KOPT-K1 (cell line): ENCODE data around the gene FOXA3.
"Not testable (repeated sequence)": the region's sequence is repeated elsewhere in the genome, so short reads cannot be mapped to it uniquely, and the experiment has no call there.

ENCODE experiments used
- H3K27ac ChIP-seq: fragments of 200-600 bp; sonication (generic); 2 replicates; pipeline ENCODE4 v1.5.1; 2016; ENCODE audit warnings: antibody characterized with exemption, mild to moderate bottlenecking, low read depth, low read length; ENCODE audit not compliant: poor library complexity, severe bottlenecking
- H3K36me3 ChIP-seq: fragments of 200-600 bp; sonication (generic); 2 replicates; pipeline ENCODE4 v1.5.1; 2017; ENCODE audit warnings: antibody characterized with exemption, mild to moderate bottlenecking, low read length, moderate library complexity; ENCODE audit not compliant: insufficient read depth
- H3K9me3 ChIP-seq: fragments of 200-600 bp; sonication (generic); 2 replicates; pipeline ENCODE4 v1.5.1; 2017; ENCODE audit warnings: antibody characterized with exemption, low read length, mild to moderate bottlenecking; ENCODE audit not compliant: insufficient read depth, poor library complexity, severe bottlenecking

Gene FOXA3

DNA sequence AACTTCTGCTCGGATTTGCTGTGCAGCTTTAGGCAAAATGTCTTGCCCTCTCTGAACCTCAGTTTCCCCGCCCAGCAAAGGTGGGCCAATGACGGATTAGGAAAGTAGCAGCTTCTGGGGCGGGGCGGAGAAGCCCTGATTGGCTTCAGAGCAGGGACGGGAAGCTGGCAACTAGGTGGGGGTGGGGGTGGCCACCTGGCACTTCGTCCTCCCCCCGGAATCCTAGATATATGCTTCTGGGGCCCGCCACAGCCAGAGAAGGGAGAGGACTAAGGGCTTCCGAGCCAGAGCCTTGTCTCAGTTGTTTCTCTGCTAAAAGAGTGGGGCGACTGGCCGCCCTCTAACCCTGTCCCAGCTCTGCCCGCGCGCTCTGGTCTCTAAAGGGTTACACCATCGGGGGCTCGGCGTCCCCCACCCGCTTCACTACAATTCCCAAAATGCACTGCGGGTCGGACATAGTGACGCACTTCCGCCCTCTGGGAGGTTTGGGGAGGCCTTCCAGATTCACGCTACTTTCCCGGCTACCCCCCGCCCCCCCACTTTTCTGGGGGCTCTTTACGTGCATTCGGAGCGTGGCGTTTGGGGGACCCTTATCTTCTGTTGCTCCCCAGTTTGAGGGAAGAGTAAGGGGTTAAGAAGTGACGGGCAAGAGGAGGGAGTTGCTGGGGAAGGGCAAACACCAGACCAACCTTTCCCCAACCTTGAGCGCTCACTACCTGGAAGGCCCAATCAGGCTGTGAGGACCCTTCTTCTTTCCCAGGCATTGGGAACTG is 22.5 kb downstream of the FOXA3 start:
- Histone ChIP-seq H3K9me3 (no peaks in the 10 kb centered on the region), H3K27ac (peak overlapping the region; percentile 92), H3K36me3 (peaks cover 22% of the 10 kb centered on the region)

DNA sequence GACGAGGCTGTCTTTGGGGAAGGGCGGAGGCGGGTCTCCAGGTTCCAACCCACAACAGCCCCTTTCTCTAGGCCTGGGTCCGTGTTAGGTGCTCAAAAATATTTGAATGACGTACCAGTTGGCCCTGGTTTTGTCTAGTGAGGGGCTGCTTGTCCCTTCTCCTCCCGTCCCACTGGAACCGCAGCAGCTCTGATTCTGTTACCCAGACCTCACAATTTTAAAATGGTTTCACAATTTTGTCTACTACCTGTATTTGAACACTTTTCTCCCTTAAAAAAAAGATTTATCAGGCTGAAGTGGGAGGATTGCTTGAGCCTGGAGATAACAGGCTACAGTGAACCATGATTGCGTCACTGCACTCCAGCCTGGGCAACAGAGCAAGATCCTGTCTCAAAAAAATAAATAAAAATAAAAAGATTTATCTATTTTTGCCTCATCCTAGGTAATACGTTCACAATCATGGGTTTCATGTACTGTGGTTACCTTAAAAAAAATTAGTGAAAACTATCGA is 23.1 kb downstream of the FOXA3 start:
- Histone ChIP-seq H3K9me3 (no peaks in the 10 kb centered on the region), H3K27ac (peak overlapping the region; percentile 92), H3K36me3 (peaks cover 22% of the 10 kb centered on the region)

DNA sequence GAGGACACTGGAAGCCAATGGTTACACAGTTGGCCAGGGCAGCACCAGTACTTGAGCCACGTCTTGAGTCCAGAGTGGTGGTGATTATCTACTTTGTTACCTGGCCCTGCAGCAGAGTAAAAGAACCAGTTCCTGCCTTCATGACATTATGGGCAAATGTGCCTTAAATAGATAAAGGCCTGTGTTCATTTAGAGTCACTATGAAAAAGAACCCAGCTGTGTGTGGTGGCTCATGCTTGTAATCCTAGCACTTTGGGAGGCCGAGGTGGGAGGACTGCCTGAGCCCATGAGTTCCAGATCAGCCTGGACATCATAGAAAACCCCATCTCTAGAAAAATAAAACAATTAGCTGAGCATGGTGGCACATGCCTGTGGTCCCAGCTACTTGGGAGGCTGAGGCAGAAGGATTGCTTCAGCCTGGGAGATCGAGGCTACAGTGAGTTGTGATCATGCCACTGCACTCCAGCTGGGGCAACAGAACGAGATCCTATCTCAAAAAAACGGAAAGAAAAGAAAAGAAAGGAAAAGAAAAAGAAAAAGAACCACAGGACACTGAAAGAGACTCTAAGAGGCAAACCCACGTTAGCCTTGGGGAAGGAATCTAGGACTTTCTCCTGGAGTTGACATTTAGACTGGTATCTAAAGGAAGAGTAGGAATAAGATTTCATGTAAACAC is 25.2 kb downstream of the FOXA3 start:
- Histone ChIP-seq H3K36me3 (peaks cover 7% of the 10 kb centered on the region; the same call in 1 of the 2 replicates), H3K27ac (no peak overlapping the region), H3K9me3 (no peaks in the 10 kb centered on the region)

DNA sequence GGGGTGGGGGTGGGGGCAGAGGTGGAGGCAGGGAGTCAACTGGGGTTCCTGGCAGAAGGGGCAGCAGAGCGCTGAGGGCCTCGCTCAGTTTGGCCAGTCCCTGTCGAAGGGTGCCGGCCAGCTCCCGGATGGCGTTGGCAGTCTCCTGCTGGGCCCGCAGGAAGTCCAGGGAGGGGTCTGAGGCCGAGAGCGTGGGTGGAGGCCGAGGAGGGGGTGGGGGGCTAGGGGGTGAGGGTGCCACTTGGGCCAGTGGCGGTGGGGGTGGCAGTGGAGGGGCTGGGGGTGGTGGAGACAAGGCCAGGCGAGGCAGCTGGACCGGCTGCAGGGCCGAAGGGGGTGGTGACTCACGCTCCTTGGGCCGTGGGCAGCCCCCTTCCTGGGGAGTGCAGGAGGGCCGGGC is 26.8 kb downstream of the FOXA3 start:
- H3K27ac ChIP-seq = no peak overlapping the region
- H3K36me3 ChIP-seq = peaks cover 12% of the 10 kb centered on the region; the same call in 1 of the 2 replicates
- H3K9me3 ChIP-seq = no peaks in the 10 kb centered on the region

DNA sequence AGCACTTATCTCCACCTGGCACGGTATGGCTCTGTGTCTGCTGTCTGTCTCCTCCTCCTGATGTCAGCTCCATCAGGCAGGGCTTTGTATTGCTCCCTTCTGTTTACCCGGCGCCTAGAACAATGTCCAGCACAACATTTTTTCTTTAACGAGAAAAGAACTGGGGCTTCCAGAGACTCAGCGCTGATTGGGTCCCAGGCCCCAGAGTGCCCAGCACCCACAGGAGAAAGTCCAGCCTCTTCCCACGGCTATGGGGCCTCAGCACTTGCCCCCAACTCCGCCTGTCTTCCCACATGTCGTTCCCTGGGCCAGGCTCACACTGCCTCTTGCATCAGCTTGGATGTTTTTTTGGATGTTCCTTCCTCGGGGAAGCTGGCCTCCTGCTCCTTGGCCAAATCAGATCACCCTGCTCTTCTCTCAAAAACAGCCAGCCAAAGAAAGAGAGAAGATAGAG is 31.4 kb downstream of the FOXA3 start:
- Histone ChIP-seq H3K36me3 (peaks cover 51% of the 10 kb centered on the region), H3K27ac (no peak overlapping the region), H3K9me3 (no peaks in the 10 kb centered on the region)

DNA sequence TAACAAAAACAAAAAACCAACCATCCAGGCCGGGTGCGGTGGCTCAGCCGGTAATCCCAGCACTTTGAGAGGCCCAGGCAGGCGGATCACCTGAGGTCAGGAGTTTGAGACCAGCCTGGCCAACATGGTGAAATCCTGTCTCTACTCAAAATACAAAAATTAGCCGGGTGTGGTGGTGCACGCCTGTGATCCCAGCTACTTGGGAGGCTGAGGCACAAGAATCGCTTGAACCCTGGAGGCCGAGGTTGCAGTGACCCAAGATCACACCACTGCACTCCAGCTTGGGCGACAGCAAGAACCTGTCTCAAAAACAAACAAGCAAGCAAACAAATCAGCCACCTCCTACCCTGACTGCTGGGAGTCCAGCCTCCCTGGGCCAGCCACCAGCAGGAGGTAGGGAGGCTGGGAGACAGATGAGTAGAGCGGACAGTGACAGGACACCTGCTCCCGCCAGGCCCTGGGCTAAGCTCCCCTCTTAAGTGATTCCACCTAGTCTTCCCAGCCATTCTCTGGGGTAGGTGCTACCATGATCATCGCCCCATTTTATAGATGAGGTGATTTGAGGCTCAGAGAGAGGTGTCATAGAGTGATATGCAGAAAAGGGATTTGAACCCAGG is 32.0 kb downstream of the FOXA3 start:
- H3K36me3 ChIP-seq = peaks cover 52% of the 10 kb centered on the region
- not testable (repeated sequence) for H3K9me3 ChIP-seq, H3K27ac ChIP-seq

DNA sequence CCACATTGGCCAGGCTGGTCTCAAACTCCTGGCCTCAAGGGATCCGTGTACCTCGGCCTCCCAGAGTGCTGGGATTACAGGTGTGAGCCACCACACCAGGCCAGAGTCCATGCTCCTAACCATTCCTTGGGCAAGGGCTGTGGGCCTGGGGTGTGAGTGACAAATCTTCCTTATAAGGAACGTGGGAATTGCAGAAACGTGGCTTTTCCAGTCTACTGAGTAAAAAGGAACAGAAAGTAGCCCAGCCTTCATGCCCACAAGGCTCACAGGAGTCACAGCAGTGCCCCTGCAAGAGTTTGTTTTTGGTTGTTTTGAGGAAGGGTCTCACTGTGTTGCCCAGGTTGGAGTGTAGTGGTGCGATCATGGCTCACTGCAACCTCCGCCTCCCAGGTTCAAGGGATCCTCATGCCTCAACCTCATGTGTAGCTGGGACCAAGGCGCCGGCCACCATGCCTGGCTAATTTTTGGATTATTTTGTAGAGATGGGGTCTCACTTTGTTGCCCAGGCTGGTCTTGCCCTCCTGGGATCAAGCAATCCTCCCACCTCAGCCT is 33.2 kb downstream of the FOXA3 start:
- no peak overlapping the region for H3K27ac ChIP-seq
- peaks cover 52% of the 10 kb centered on the region for H3K36me3 ChIP-seq
- H3K9me3 ChIP-seq = no peaks in the 10 kb centered on the region

DNA sequence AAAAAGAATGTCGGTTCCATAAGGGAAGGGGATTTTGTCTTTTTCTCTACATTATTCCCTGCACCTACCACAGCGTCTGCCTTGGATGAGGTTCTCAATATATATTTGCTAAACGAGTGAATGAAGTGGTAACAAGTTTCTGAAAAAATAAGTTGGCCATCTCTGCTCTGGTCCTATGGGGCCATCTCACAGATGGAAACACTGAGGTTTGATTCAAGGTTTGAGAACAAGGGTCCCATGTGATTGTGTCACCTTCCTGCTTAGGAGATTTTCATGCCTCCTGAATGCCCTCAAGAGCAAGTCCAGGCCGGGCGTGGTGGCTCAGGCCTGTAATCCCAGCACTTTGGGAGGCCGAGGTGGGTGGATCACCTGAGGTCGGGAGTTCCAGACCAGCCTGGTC is 35.1 kb downstream of the FOXA3 start:
- no peak overlapping the region for H3K27ac ChIP-seq
- H3K9me3 ChIP-seq = no peaks in the 10 kb centered on the region
- peaks cover 52% of the 10 kb centered on the region for H3K36me3 ChIP-seq

DNA sequence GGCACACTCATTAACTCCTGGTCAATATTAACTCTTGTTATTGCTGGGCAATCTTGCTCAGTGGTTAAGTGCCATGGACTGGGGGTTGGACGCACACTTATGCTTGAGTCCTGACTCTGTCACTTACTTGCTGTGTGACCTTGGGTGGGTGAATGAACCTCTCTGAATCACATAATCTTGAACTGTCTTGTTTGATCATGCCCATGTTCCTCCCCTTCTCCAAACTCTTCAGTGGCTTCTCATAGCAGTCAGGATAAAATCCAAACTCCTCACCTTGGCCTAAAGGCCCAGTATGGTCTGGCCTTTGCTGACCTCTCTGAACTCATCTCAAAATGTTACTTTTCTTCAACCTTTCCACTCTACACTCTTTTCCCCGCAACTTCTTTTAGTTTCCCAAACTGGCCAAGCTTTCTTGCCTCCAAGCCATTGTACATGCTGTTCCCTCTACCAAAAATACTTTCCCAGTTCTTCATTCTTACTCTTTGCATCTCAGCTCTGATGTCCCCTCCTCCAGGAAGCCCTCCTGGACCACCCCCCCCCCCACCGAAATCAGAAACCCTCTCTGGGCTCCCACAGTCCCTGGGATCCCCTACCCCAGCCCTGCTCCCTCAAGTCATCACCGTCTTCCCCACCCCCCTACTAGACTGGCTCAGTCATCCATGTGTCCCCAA is 35.9 kb downstream of the FOXA3 start:
- Histone ChIP-seq H3K36me3 (peaks cover 47% of the 10 kb centered on the region), H3K9me3 (no peaks in the 10 kb centered on the region), H3K27ac (no peak overlapping the region)

DNA sequence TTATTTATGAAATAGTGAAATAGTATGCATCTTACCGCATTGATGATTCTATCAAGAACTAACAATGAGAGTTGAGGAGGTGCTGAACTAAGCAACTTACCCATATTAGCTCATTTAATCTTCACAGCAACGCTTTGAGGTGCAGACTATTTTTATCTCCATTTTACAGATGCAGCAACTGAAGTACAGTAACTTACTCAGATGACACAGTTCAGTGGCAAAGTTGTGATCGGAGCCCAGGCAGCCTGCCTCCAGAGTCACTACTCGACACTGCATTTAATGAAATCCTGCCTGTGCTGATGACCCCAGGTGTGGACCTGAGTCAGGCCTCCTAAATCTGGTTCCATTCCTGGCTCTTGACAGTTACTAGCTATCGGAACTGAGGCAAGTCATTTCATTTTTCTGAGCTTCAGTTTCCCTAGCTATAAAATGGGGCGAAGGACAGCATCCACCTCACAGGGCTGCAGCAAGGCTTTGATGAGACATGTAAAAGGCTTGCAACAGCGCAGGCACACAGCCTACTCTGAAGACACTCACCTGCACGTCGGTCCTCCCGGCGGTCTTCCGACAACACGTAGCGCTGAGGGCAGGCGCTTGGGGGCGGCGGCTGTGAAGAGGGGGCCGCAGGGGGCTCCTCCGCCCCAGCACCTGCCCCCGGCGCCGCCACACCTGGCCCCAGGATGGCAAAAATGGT is 36.8 kb downstream of the FOXA3 start:
- Histone ChIP-seq H3K36me3 (peaks cover 39% of the 10 kb centered on the region), H3K9me3 (no peaks in the 10 kb centered on the region), H3K27ac (no peak overlapping the region)

DNA sequence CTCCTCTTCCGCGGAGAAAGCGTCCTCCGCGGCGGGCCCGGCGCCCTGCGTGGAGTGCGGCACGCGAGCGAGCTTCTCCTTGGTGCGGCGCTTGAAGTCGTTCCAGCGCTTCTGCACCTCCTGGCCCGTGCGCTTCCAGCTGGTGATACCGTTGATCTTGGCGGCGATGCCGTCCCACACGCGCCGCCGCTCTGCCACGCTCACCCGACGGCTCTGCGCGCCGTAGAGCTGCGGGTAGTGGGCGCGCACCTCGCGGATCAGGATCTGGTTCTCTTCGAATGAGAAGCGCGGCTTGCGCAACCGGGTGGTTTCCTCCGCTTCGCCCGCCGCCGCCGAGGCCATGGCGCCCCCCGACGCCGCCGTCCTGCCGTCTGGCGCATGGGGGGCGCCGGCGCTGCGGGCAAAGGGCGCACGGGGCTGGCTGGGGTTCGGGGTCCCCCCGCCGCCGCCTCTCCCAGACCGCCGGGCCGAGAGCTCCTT is 37.3 kb downstream of the FOXA3 start:
- Histone ChIP-seq H3K36me3 (peaks cover 34% of the 10 kb centered on the region), H3K9me3 (no peaks in the 10 kb centered on the region), H3K27ac (peak overlapping the region; percentile 83)

DNA sequence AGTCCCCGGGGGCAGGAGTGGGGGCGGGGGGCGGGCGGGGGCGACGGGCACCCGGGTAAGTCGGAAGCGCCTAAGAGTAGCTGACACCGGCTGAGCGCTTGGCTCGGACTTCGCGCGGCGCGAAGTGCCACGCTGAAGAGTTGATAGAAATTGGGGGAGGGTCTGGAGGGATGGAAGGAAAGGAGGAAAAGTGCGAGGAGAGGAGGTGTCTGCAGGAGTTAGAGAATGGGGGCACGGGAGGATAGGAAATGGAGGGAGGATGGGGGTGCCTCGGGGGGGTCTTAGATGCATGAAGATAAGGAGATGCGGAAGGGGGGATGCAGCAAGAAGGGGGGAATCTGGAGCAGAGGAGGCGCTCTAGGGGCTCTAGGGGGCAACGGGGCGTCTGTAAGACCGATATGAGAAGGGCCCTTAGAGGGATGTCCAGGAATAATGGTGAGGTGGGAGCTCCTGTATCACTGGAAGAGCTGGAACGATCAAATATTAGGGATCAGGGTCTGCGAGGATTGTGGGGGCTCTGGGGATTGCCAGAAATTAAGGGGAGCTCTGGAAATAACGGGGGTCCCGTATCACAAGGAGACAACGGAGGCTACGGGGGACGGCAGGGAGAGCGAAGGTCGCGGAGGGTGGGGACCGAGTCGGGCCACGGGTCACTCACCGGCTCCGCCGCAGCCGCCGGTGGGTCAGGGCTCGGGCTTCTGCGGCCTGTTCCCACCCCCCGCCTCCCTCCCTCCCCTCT is 38.0 kb downstream of the FOXA3 start, which contains the start of gene MYPOP:
TSS of gene MYPOP (minus strand) at position 702 of the 739 bp plus-strand sequence. CDS start 840 bp downstream, outside the sequence.
- H3K27ac ChIP-seq = peak within 1 kb of the TSS; percentile 83
- H3K9me3 ChIP-seq = no peaks in the 10 kb centered on the region
- H3K36me3 ChIP-seq = peaks cover 33% of the 10 kb centered on the region
